Liver (tissue), 9 donors: ENCODE measurements around the gene LINGO3. TPM values are rescaled to one million over a fixed set of nuclear protein-coding genes. Genes with fewer than 3 reads are reported as not detected.

ENCODE experiments used
- DNase-seq: peaks from one replicate; pipeline ENCODE4 v3.0.0-alpha.2; 2017; ENCODE audit warnings: low spot score
- H3K27ac ChIP-seq, 2 donors: one replicate each; pipeline ENCODE4 v1.7.0; 2013; ENCODE audit warnings: inconsistent platforms in 2 of 2, low read length in 2 of 2, control low read depth in 1 of 2, low read depth in 1 of 2, mild to moderate bottlenecking in 1 of 2
- H3K27me3 ChIP-seq, 4 donors: one replicate each; pipeline versions ENCODE4 v1.6.1 to v1.7.0; 2013; ENCODE audit warnings: low read length in 3 of 4, inconsistent platforms in 1 of 4, mild to moderate bottlenecking in 1 of 4, moderate library complexity in 1 of 4; ENCODE audit not compliant: control insufficient read depth in 4 of 4, insufficient read depth in 4 of 4
- H3K36me3 ChIP-seq, 4 donors: one replicate each; pipeline versions ENCODE4 v1.6.1 to v1.7.0; 2013; ENCODE audit warnings: low read length in 3 of 4, mild to moderate bottlenecking in 3 of 4, low read depth in 1 of 4, moderate library complexity in 1 of 4; ENCODE audit not compliant: control insufficient read depth in 4 of 4, insufficient read depth in 3 of 4
- H3K4me1 ChIP-seq, 4 donors: one replicate each; pipeline versions ENCODE4 v1.6.1 to v1.7.0; 2013; ENCODE audit warnings: low read length in 3 of 4, mild to moderate bottlenecking in 3 of 4, moderate library complexity in 1 of 4; ENCODE audit not compliant: control insufficient read depth in 4 of 4, insufficient read depth in 4 of 4
- H3K4me3 ChIP-seq, 3 donors: one replicate each; pipeline versions ENCODE4 v1.6.1 to v1.7.0; 2013; ENCODE audit warnings: low read length in 3 of 3, control low read depth in 1 of 3, low read depth in 1 of 3, mild to moderate bottlenecking in 1 of 3
- H3K9ac ChIP-seq, 2 donors: one replicate each; pipeline ENCODE4 v1.7.0; 2013; ENCODE audit warnings: low read length in 2 of 2, mild to moderate bottlenecking in 2 of 2, moderate library complexity in 2 of 2, control low read depth in 1 of 2, low read depth in 1 of 2
- H3K9me3 ChIP-seq, 4 donors: one replicate each; pipeline versions ENCODE4 v1.6.1 to v1.7.0; 2013; ENCODE audit warnings: low read length in 3 of 4; ENCODE audit not compliant: control insufficient read depth in 4 of 4
- EGR1 ChIP-seq, 2 donors: IDR thresholded peaks; 2 replicates each; pipeline ENCODE4 v1.6.1; 2016 to 2018; ENCODE audit warnings: antibody characterized with exemption in 2 of 2, low read depth in 2 of 2
- FOXA1 ChIP-seq: IDR thresholded peaks from 2 replicates; pipeline ENCODE4 v1.6.1; 2016; ENCODE audit warnings: antibody characterized with exemption
- FOXA2 ChIP-seq: IDR thresholded peaks from 2 replicates; pipeline ENCODE4 v1.6.1; 2016; ENCODE audit warnings: antibody characterized with exemption
- GABPA ChIP-seq, 2 donors: IDR thresholded peaks in 1 of 2; conservative IDR thresholded peaks in 1 of 2; 2 replicates each; pipeline ENCODE4 v1.6.1; 2016; ENCODE audit warnings: antibody characterized with exemption in 2 of 2, mild to moderate bottlenecking in 1 of 2, moderate library complexity in 1 of 2
- HNF4A ChIP-seq, 2 donors: conservative IDR thresholded peaks; 2 replicates each; pipeline ENCODE4 v1.6.1; 2016; ENCODE audit warnings: antibody characterized with exemption in 2 of 2, mild to moderate bottlenecking in 2 of 2
- HNF4G ChIP-seq: IDR thresholded peaks from 2 replicates; pipeline ENCODE4 v1.6.1; 2016; ENCODE audit warnings: antibody characterized with exemption
- JUND ChIP-seq, 2 donors: IDR thresholded peaks; 2 replicates each; pipeline ENCODE4 v1.6.1; 2016; ENCODE audit warnings: antibody characterized with exemption in 2 of 2
- NR2F2 ChIP-seq: IDR thresholded peaks from 2 replicates; pipeline ENCODE4 v1.6.1; 2016; ENCODE audit warnings: antibody characterized with exemption
- RAD21 ChIP-seq, 2 donors: IDR thresholded peaks; 2 replicates each; pipeline ENCODE4 v1.6.1; 2016; ENCODE audit warnings: antibody characterized with exemption in 2 of 2, mild to moderate bottlenecking in 2 of 2
- RXRA ChIP-seq, 2 donors: IDR thresholded peaks; 2 replicates each; pipeline ENCODE4 v1.6.1; 2017 to 2018; ENCODE audit warnings: antibody characterized with exemption in 2 of 2, mild to moderate bottlenecking in 1 of 2
- SP1 ChIP-seq: IDR thresholded peaks from 2 replicates; pipeline ENCODE4 v1.6.1; 2018; ENCODE audit warnings: antibody characterized with exemption, mild to moderate bottlenecking
- TAF1 ChIP-seq: conservative IDR thresholded peaks from 2 replicates; pipeline ENCODE4 v1.6.1; 2016; ENCODE audit warnings: antibody characterized with exemption, mild to moderate bottlenecking
- YY1 ChIP-seq: IDR thresholded peaks from 2 replicates; pipeline ENCODE4 v1.6.1; 2016; ENCODE audit warnings: antibody characterized with exemption, mild to moderate bottlenecking
- WGBS: extraction: QIAGEN DNeasy Blood & Tissue Kit; methylation state at CpG from one replicate; pipeline ENCODE4 v1.1.7; 2013; 5-methylcytosine and 5-hydroxymethylcytosine counted together
- polyA plus RNA-seq, 2 donors: library from polyadenylated mRNA; stranded (reverse) in 1 of 2; unstranded in 1 of 2; fragments of 200-250 nt in 1 of 2; fragments of >200 nt in 1 of 2; fragmentation: Nextera tagmentation in 1 of 2; extraction: Ambion mirVana in 1 of 2; gene quantifications; one replicate each; pipeline versions ENCODE4 v1.2.1 to v1.2.3, GENCODE V29; 2013 to 2015
- total RNA-seq, 2 donors: library from RNA; depleted of rRNA; stranded (reverse); fragments of >200 nt; gene quantifications; one replicate each; pipeline ENCODE4 v1.2.3, GENCODE V29; 2014
- TF ChIP-seq, protein P1 (sequence below): IDR thresholded peaks from 2 replicates; pipeline ENCODE4 v1.6.1; 2016; ENCODE audit warnings: antibody characterized with exemption, mild to moderate bottlenecking
- TF ChIP-seq, protein P2 (sequence below): IDR thresholded peaks from 2 replicates; pipeline ENCODE4 v1.6.1; 2016; ENCODE audit warnings: antibody characterized with exemption
- TF ChIP-seq, protein P3 (sequence below): fragments of 150-350 bp; IDR thresholded peaks from 2 replicates; pipeline ENCODE4 v1.5.1; 2017; ENCODE audit warnings: improper control_type of control experiment, low read depth, low read length; ENCODE audit not compliant: missing input control
- TF ChIP-seq, protein P4 (sequence below): IDR thresholded peaks from 2 replicates; pipeline ENCODE4 v1.6.1; 2016; ENCODE audit warnings: antibody characterized with exemption
- TF ChIP-seq, protein P5 (sequence below): IDR thresholded peaks from 2 replicates; pipeline ENCODE4 v1.6.1; 2016; ENCODE audit warnings: antibody characterized with exemption
- donor health status: healthy.
- donor health status: healthy.
- donor health status: healthy.
- donor health status: healthy.
- donor health status: healthy.

The LINGO3 gene
- total and polyA plus RNA-seq, 4 donors = 0.02 to 0.08 (median 0.07) TPM

GRCh38 chr19:2340496-2341243, 32.7 kb upstream of the LINGO3 start:
- Histone ChIP-seq H3K9me3 (no peaks in the 10 kb centered on the region), H3K4me1 (no peaks in the 10 kb centered on the region), H3K27ac (no peak overlapping the region), H3K4me3 (no peak overlapping the region), H3K27me3 (no peaks in the 10 kb centered on the region), H3K9ac (no peak overlapping the region), H3K36me3 (peaks cover 0 to 19% (median 4%) of the 10 kb centered on the region in 4 donors)
- WGBS = 95% methylated on average over 38 of the region's 38 CpGs
- DNase-seq = no peak
- TF ChIP-seq, protein P1, sequence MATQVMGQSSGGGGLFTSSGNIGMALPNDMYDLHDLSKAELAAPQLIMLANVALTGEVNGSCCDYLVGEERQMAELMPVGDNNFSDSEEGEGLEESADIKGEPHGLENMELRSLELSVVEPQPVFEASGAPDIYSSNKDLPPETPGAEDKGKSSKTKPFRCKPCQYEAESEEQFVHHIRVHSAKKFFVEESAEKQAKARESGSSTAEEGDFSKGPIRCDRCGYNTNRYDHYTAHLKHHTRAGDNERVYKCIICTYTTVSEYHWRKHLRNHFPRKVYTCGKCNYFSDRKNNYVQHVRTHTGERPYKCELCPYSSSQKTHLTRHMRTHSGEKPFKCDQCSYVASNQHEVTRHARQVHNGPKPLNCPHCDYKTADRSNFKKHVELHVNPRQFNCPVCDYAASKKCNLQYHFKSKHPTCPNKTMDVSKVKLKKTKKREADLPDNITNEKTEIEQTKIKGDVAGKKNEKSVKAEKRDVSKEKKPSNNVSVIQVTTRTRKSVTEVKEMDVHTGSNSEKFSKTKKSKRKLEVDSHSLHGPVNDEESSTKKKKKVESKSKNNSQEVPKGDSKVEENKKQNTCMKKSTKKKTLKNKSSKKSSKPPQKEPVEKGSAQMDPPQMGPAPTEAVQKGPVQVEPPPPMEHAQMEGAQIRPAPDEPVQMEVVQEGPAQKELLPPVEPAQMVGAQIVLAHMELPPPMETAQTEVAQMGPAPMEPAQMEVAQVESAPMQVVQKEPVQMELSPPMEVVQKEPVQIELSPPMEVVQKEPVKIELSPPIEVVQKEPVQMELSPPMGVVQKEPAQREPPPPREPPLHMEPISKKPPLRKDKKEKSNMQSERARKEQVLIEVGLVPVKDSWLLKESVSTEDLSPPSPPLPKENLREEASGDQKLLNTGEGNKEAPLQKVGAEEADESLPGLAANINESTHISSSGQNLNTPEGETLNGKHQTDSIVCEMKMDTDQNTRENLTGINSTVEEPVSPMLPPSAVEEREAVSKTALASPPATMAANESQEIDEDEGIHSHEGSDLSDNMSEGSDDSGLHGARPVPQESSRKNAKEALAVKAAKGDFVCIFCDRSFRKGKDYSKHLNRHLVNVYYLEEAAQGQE = no peak
- TF ChIP-seq, protein P2, sequence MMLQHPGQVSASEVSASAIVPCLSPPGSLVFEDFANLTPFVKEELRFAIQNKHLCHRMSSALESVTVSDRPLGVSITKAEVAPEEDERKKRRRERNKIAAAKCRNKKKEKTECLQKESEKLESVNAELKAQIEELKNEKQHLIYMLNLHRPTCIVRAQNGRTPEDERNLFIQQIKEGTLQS = no peak
- TF ChIP-seq EGR1 (IDR thresholded peaks at IDR 0.05; ENCODE audit: low read depth in 2 of 2) (no peak), FOXA1 (no peak), TAF1 (no peak), HNF4A (conservative IDR thresholded peaks at IDR 0.05) (no peak), JUND (IDR thresholded peaks at IDR 0.05) (no peak), YY1 (no peak), RAD21 (IDR thresholded peaks at IDR 0.05) (no peak), FOXA2 (no peak), GABPA (IDR thresholded peaks at IDR 0.05 in 1 of 2, conservative IDR thresholded peaks at IDR 0.05 in 1 of 2) (no peak), HNF4G (no peak), NR2F2 (no peak), RXRA (IDR thresholded peaks at IDR 0.05) (no peak), SP1 (no peak)
- TF ChIP-seq, protein P3, sequence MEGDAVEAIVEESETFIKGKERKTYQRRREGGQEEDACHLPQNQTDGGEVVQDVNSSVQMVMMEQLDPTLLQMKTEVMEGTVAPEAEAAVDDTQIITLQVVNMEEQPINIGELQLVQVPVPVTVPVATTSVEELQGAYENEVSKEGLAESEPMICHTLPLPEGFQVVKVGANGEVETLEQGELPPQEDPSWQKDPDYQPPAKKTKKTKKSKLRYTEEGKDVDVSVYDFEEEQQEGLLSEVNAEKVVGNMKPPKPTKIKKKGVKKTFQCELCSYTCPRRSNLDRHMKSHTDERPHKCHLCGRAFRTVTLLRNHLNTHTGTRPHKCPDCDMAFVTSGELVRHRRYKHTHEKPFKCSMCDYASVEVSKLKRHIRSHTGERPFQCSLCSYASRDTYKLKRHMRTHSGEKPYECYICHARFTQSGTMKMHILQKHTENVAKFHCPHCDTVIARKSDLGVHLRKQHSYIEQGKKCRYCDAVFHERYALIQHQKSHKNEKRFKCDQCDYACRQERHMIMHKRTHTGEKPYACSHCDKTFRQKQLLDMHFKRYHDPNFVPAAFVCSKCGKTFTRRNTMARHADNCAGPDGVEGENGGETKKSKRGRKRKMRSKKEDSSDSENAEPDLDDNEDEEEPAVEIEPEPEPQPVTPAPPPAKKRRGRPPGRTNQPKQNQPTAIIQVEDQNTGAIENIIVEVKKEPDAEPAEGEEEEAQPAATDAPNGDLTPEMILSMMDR = no peak
- TF ChIP-seq, protein P4, sequence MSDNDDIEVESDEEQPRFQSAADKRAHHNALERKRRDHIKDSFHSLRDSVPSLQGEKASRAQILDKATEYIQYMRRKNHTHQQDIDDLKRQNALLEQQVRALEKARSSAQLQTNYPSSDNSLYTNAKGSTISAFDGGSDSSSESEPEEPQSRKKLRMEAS = no peak
- TF ChIP-seq, protein P5, sequence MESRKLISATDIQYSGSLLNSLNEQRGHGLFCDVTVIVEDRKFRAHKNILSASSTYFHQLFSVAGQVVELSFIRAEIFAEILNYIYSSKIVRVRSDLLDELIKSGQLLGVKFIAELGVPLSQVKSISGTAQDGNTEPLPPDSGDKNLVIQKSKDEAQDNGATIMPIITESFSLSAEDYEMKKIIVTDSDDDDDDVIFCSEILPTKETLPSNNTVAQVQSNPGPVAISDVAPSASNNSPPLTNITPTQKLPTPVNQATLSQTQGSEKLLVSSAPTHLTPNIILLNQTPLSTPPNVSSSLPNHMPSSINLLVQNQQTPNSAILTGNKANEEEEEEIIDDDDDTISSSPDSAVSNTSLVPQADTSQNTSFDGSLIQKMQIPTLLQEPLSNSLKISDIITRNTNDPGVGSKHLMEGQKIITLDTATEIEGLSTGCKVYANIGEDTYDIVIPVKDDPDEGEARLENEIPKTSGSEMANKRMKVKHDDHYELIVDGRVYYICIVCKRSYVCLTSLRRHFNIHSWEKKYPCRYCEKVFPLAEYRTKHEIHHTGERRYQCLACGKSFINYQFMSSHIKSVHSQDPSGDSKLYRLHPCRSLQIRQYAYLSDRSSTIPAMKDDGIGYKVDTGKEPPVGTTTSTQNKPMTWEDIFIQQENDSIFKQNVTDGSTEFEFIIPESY = no peak
